Skin epidermis (tissue), 12 donors: Measurements from ENCODE around the gene BHMT2.

ENCODE experiments used
- H3K27ac ChIP-seq, 21 experiments: fragments of 200-600 bp; sonication (generic) in 11 of 21; one replicate each; pipeline ENCODE4 v1.5.0; 2020; ENCODE audit warnings: mild to moderate bottlenecking in 3 of 21, inconsistent platforms in 2 of 21, moderate library complexity in 2 of 21
- H3K4me3 ChIP-seq, 7 experiments: fragments of 200-600 bp; sonication (generic) in 2 of 7; one replicate each; pipeline ENCODE4 v1.5.0; 2020; ENCODE audit warnings: inconsistent platforms in 2 of 7, mild to moderate bottlenecking in 2 of 7, moderate library complexity in 1 of 7

Gene BHMT2, protein sequence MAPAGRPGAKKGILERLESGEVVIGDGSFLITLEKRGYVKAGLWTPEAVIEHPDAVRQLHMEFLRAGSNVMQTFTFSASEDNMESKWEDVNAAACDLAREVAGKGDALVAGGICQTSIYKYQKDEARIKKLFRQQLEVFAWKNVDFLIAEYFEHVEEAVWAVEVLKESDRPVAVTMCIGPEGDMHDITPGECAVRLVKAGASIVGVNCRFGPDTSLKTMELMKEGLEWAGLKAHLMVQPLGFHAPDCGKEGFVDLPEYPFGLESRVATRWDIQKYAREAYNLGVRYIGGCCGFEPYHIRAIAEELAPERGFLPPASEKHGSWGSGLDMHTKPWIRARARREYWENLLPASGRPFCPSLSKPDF

DNA sequence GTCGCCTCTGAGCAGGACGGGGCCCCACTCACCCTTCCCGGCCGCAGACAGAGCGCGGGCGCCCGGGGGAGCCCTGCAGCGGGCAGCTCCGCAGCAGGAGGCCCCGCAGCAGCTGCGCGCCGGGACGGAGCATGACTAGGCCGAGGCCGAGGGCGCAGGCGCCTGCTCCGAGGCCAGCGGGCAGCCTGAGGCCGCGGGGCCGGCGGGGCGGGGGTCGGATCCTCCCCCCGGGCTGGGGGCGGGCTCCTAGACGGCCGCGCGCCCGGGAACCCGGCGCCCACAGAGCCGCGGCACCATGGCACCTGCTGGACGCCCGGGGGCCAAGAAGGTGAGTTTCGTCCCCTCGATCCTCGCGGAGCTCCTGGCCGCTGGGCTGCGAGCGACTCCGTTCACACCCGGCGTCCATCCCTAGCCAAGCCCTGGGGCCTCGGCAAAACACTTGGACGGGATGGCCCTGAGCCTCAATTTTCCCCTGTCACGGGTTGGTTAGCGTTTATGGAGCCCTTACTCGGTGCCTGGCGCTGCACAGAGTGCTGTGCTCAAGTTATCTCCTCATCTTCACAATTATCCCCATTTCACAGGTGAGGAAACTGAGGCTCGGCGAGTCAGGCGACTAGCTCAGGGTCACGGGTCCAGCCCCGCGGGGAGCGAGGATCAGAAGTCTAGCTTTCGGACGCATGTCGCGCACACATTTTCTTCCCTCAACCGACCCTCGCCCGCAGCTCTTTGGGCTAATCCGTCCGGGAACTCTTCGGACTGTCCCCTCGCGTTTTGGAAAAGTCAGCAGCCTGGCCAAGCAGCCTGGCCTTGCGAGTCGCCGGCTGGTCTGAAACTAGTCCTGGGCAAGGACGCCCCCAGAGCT is at the start of gene BHMT2, which contains the start of gene DMGDH:
Gene BHMT2, plus strand, starts transcription at position 280 of the 862 bp plus-strand sequence. Its CDS starts 16 bp downstream, at position 296.
Gene DMGDH, minus strand, starts transcription at position 187 of the 862 bp plus-strand sequence. Its CDS starts 54 bp downstream, at position 133.
- Histone ChIP-seq H3K27ac (peak within 1 kb of the TSS in 8 of 21 experiments; percentile 5 to 67 (median 38)), H3K4me3 (peak within 1 kb of the TSS; percentile 2 to 40 (median 21))

DNA sequence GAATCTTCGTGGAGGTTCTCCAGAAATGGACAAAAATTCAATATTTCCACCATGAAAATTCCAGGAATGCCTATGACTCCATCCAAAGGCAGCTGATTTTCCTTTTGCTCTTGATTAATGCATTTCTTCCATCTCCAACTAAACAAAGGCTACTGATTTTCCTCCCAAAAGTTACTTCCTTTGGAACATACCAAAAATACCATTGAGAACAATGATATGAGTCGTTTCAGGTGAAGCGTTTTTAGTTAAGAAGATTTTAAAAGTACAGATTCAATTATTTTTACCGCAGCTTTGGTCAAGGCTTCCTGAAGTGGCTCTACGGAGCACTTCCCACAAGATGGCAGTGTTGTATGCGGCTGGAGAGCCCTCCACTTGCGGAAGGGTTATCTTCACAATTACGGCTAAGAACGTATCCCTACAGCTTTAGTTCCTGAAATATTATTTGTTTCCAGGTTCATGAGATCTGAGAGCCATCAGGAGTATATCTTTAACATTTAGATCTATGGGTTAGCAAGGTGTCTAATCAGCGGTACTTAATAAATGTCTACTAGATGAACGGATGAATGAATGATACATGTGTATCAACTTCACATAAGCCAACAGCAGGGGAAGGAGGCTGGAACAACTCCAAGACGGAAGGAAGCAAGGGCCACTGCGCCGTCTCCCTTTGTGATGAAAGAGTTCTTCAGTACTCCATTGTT is 48.6 kb upstream of the BHMT2 start:
- H3K4me3 ChIP-seq, result no peak overlapping the region
- no peak overlapping the region for H3K27ac ChIP-seq

DNA sequence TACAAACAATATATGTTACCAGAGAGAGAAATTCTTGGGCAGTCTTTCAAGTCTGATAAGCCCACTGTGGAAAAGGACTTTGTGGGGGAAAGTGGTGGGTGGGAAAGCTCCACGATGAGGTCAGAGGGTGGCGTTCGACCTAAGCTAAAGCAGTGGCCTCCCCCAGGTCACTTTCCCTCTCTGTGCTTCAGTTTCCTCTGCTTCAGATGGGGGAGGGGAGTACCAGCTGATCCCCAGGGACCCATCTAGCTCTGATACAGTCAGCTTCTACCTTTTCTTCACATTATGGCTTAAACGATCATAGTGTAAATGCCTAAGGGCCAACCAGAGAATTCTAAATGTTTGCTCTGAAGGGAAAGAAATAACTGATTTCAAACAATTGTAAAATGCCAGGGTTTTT is 47.8 kb upstream of the BHMT2 start:
- Histone ChIP-seq H3K27ac (no peak overlapping the region), H3K4me3 (no peak overlapping the region)

DNA sequence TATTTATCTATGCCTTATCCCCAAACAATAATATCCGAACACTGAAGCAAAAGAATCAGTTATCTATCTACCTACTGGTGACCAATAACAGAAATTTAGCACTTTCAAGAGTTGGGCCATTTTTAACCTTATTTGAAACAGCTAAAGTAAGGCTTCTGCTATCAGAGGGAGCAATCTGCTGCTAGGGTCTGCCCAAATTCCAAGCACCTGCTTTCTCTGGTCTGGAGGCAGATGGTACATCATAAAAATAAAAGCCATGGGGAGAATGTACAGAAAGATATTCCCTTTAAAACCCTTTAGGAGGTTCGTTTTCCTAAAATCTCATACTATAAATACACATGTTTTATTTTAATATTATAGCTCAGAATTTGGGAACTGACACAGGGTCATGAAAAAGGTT is 46.8 kb upstream of the BHMT2 start:
- no peak overlapping the region for H3K27ac ChIP-seq

DNA sequence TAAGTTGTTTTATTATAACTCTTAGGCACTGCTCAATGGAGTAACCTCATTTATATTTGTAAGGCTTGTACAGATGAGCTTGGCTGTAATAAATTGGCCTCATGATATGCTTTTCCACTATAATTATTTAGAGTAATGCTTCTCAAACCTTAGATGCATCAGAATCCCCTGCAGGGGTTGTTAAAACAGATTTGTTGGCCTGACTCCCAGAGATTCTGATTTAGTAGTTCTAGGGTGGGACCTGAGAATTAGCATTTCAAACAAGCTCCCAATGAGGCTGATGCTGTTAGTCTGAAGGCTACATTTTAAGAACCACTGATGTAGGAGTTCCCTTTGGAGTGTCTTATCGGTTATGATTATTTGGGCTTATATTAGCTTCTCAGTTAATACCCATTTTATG is 46.2 kb upstream of the BHMT2 start:
- no peak overlapping the region for H3K27ac ChIP-seq
- no peak overlapping the region for H3K4me3 ChIP-seq

More for the DNA sequence above, 46.8 kb upstream of the BHMT2 start:
- H3K4me3 ChIP-seq, result no peak overlapping the region

DNA sequence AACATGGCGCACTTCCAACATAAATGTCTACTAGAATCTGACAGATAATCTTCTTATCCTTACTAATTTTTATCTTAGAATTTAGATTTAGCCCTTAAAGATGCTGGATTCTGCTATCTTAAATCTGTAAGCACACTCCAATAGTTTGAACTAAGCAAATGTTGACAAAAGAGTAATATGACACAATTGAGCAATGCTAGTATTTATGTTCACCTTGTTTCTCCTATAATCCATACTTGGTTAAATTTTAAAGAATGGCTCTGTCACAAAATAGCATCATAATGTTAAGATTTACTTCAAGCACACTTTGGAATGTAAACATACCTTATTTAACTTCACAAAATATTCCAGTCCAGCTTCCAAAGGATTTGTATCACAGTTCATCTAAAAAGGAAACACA is 45.6 kb upstream of the BHMT2 start:
- H3K4me3 ChIP-seq, result no peak overlapping the region
- H3K27ac ChIP-seq, result no peak overlapping the region

DNA sequence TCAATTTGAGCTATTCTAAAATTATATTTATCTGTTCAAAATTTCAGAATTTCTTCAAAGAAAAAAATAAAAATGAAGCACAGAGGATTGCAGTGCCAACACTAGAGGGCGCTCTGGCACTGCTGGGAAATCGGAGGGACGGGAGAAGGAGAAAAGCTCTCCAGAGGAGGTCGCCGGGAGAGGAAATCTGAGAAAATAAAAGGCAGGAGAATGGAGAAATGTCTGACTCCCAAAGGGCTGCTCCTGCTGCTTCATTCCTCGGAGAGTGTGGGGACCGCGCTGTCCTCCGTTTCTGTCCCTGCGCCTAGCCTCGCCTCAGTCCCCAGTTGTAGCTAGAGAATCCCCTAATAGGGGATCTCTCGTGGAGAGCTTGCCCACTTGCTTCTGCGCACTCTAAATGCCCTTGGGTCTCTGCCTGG is 44.5 kb upstream of the BHMT2 start:
- H3K4me3 ChIP-seq, result no peak overlapping the region
- H3K27ac ChIP-seq, result no peak overlapping the region

DNA sequence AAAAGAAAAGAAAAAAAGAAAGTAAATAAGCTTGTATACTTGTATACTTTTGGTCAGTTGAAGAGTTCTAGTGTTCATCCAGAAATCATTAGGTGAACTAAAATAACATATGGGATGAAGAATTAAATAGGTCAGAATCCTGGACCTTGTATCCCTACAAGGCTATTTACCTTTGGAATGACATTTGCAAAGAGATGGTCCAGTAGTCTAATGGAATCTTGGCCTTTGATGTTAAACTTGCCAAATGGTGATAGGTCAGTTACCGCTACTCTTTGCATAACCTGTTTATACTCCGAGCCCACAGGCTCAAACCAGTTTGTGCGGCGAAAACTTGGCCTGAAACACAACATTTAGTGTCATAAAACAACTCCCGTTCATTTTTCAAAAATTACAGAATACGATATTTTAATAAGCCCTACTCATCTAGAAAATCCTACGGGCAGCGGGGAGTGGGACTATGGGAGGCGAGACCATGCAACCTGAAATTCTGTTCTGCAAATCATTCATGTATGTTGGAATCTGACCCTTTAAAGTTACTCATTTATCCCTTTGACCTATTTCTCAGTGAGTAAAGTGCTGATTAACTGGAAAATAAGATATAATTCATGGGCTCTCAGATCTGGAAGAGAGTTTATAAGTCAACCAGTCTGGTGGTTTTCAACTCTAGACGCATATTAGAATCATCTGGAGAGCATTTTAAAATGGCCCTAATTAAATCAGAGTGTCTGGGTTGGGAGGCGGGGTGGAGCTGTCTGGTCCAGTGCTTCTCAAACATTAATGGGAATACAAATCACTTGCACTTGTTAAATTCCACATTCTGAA is 38.7 kb upstream of the BHMT2 start:
- Histone ChIP-seq H3K4me3 (no peak overlapping the region), H3K27ac (peak overlapping the region in 1 of 21 experiments; percentile 23)

DNA sequence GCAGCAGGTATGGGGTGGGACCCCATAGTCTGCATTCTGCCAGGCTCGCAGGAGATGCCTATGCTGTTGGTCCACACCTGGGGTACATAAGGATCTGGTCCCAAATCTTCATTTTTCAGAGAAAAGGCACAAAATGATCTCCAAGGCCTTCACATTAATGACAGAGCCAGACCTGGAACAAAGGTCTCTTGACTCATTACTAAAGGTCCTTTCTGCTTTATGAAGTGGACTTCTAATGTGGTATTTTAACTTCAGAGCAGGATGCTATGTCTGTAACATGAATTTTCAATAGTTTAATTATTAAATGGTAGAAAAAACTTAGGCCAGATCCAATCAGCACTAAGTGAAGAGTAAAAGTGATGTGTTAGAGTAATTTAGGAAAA is 38.1 kb upstream of the BHMT2 start:
- Histone ChIP-seq H3K4me3 (no peak overlapping the region), H3K27ac (peak overlapping the region in 1 of 21 experiments; percentile 23)

DNA sequence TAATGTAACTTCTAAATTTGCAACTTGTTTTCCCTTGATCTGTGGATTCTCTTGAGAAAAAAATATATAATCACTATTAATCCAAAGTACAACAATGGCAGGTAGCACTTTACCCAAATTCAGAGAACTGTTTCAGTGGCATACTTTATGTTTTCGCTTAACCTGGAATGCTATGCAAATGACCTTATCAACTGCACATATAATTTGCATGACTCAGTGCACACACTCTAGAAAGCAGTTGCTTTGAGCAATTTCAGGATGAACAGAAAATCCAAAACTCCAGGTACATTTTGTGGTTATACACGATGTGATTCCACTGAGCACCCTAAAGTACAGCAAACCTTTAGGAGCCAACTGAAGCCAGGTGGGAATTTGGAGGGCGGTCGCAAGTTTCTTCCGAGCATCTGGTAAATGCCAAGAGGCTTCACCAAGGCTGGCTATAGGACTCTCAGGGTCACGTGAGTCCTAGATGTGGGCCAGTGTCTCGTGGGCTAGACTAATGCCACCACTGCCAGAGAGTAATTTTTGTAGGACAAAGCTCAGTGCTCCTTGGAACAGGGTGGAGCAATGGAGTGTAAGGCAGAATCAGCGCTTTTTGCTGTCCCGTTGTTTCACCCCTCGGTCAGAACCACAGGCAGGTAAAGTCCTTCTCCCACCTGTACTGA is 37.4 kb upstream of the BHMT2 start:
- no peak overlapping the region for H3K4me3 ChIP-seq
- H3K27ac ChIP-seq, result no peak overlapping the region

DNA sequence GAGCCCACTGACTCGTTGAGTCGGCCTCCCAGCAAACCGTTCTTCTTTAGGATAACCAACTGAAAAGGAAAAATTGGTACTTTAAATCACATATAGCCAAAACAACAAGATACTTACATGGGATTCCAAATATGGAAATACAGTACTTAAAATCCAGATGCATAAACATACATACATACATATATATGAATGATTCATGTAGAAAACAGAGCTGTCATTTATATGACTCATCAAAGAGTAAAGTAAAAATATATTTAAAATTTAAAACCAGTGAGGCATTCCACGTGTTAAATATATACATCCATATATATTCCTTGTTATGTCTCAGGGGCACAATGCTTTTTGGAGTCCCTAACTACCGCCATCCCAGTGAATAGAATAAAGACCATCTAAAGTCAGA is 36.8 kb upstream of the BHMT2 start:
- no peak overlapping the region for H3K4me3 ChIP-seq
- H3K27ac ChIP-seq, result no peak overlapping the region

DNA sequence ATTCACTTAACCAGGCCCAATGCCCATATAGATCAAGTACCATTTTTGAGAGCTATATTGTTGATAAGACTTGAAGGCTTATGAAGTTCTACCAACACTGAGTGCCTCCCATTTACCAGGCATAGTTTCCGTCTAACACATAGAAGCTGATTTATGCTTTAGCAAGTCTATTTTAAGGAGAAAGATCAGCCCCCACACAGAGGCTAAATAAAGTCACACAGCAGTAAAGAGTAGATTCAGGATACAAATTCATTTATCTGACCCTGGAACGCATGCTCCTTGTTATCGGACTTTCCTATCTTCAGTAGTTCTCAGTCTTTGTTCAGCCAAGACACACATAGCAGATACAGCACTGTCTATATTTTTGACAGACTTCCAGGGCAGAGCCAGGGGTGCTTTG is 34.3 kb upstream of the BHMT2 start:
- Histone ChIP-seq H3K4me3 (no peak overlapping the region), H3K27ac (no peak overlapping the region)

DNA sequence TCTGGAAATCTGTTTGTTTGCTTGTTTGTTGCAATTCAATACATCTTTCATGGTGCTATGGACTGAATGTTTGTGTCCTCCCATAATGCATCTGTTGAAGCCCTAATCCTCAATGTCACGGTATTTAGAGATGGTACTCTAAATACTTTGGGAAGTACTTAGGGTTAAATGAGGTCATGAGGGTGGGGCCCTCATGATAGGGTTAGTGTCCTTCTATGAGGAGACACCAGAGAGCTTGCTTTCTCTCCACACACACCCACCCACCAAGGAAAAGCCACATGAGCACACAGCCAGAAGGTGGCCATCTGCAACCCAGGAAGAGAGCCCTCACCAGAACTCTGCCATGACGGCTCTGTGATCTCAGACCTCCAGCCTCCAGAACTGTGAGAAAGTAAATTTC is 32.8 kb upstream of the BHMT2 start:
- no peak overlapping the region for H3K4me3 ChIP-seq

DNA sequence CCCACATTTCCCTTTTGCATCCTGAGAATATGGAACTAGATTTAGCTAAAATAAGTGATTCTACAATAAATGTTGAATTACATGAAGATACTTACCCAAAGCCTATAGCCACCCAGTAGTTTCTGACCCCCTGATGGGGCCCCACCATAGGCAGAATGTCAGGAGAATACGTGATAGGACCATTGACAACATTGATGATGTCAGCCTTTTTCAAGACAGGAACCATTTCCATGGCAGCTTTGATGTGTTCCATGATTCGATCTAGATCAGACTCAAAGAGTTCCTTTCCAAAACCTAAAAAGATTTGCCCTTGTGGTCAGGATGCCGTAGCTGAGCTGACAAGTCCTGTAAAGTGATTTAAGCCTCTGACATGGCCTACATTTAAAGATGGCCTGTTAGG is 27.4 kb upstream of the BHMT2 start:
- Histone ChIP-seq H3K4me3 (no peak overlapping the region), H3K27ac (no peak overlapping the region)

More for the DNA sequence above, 32.8 kb upstream of the BHMT2 start:
- no peak overlapping the region for H3K27ac ChIP-seq

DNA sequence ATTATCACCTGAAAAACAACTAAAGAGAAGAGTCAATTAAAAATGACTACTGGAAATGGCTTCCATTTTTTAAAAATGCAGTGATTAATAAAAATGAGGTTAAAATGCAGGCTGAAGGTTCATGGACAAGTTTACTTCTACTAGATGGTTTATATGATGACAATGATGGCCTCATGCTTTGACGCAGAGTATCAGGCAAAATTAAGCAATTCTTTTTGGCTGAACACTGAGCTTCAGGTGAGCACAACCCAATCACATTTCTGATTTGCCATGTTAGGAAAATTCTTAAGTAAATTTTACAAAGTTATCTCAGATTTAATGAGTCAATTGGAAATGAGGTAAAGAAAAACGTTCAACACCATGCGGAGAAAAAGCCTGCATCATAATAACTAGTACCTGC is 22.4 kb upstream of the BHMT2 start:
- Histone ChIP-seq H3K27ac (no peak overlapping the region), H3K4me3 (no peak overlapping the region)

DNA sequence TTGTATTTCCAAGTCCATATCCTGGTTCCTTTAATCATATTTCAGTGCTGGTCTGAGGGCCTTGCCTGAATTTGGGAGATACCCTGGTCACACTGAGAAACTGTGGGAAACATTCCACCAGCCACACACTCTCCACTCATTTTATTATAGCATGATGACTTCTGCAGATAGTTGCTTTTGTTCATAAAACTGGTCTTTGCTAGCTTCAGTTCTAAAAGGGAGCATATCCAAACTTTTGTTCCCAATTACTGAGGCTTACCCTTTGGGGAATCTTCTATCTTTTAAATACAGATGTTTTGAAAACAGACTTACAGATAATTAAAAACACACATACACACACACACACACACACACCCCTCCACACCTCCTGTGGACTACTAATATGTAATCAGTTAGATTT is 21.1 kb upstream of the BHMT2 start:
- H3K27ac ChIP-seq, result no peak overlapping the region

DNA sequence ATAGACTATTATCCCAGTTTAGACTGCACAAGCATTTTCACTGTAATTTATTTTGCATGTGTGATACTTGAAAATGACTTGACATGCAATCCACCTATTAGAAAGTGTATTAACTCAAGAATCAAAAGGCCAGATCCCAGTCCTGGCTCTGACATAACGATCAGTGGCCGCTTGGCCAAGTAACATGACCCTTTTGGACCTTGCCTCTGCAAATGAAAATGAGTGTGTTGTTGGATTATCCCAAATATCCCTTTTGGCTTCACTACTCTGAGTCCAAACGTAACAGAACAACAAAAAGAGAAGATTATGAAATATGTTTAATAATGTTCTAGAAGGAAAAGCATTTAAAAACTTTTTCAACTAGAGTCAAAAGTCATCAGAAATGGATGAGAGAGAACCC is 19.1 kb upstream of the BHMT2 start:
- Histone ChIP-seq H3K27ac (no peak overlapping the region), H3K4me3 (no peak overlapping the region)

More for the DNA sequence above, 21.1 kb upstream of the BHMT2 start:
- H3K4me3 ChIP-seq, result no peak overlapping the region

DNA sequence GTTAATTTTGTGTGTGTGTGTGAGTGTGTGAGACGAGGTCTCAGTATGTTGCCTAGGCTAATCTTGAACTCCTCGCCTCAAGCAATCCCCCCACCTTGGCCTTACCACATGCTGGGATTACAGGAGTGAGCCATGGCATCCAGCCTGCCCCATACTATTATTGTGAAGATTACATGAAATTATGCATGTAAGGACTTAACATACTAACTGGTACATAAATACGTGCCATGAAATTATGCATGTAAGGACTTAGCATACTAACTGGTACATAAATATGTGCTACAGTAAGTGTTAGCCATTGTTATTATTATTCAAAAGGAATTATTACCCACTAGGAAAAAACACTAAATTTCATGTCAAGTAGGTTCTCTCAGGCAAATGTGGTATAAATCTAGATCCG is 16.2 kb upstream of the BHMT2 start:
- Histone ChIP-seq H3K27ac (no peak overlapping the region), H3K4me3 (no peak overlapping the region)

DNA sequence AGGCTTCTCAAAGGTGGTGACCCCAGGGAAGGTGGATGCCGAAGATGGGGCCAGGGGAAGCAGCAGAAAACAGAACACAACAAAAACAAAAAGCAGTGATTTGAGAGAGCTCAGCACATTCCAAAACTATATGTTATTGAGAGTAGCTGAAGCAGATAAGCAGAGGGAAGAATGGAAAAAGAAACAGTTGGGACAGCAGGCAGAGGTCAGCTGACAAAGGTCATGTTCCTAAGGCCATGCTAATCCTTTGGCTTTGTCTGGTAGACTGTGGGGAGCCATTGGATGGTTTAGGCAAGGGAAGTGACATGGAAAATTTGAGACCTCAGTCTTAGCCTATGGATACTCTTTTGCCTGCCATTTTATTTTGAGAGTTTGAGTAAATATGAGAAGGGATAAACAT is 14.6 kb upstream of the BHMT2 start:
- Histone ChIP-seq H3K4me3 (no peak overlapping the region), H3K27ac (no peak overlapping the region)
